Endothelial cell of umbilical vein (primary cell): ENCODE data around the gene TMEM270. TPM values are rescaled to one million over a fixed set of nuclear protein-coding genes. Genes with fewer than 3 reads are reported as not detected.

Experiments used
- BruUV-seq: library from RNA; stranded (reverse); fragments of 400-500 nt; replicated peaks from 2 replicates; lab custom pipeline; 2021; lab: Mats Ljungman, UMichigan
- CTCF ChIA-PET: fragments of 300-600, 350-600 bp; sonication (Branson Sonifier 250); formaldehyde crosslinking; loops from one replicate; lab custom pipeline; 2021; ENCODE audit warnings: antibody characterized with exemption, inconsistent platforms; lab: Charles Lee
- POLR2A ChIA-PET: fragments of 300-600, 350-600 bp; sonication (Branson Sonifier 250); formaldehyde crosslinking; loops from one replicate; lab custom pipeline; 2021; ENCODE audit warnings: antibody characterized with exemption, inconsistent platforms; lab: Charles Lee
- DNase-seq: peaks from one replicate; pipeline ENCODE4 v3.0.0-alpha.2; 2011; ENCODE audit warnings: low read depth, low spot score
- FAIRE-seq: peaks from 2 replicates; lab custom pipeline; 2011; peaks lifted over from hg19 to GRCh38; lab: Jason Lieb, UNC
- H2AFZ ChIP-seq: 2 replicates; pipeline ENCODE4 v1.6.0; 2012; ENCODE audit warnings: low read depth, low read length, control low read depth, inconsistent platforms
- H3K27ac ChIP-seq: 2 replicates; pipeline ENCODE4 v1.5.1; 2011; ENCODE audit warnings: low read depth, mild to moderate bottlenecking, control low read depth, low read length, moderate library complexity; ENCODE audit not compliant: insufficient read depth
- H3K27me3 ChIP-seq, 2 experiments: 2 replicates each; pipeline versions ENCODE4 v1.6.0 to v1.6.1; 2011; ENCODE audit warnings: low read length in 2 of 2, mixed read lengths in 1 of 2; ENCODE audit not compliant: control insufficient read depth in 2 of 2, insufficient read depth in 2 of 2
- H3K36me3 ChIP-seq, 2 experiments: 2 replicates in 1 of 2; 3 replicates in 1 of 2; pipeline ENCODE4 v1.5.1; 2011; ENCODE audit warnings: low read length in 2 of 2, mild to moderate bottlenecking in 1 of 2, moderate library complexity in 1 of 2; ENCODE audit not compliant: control insufficient read depth in 2 of 2, insufficient read depth in 2 of 2; ENCODE audit errors: extremely low read depth in 1 of 2
- H3K4me1 ChIP-seq: 3 replicates; pipeline ENCODE4 v1.5.1; 2011; ENCODE audit warnings: mild to moderate bottlenecking, low read length; ENCODE audit not compliant: control insufficient read depth, insufficient read depth; ENCODE audit errors: extremely low read depth
- H3K4me2 ChIP-seq: 2 replicates; pipeline ENCODE4 v1.6.1; 2011; ENCODE audit warnings: low read length, control low read depth, mixed read lengths; ENCODE audit not compliant: insufficient read depth
- H3K4me3 ChIP-seq, 3 experiments: fragments of 200-600 bp in 1 of 3; sonication (generic), shearing (Covaris generic) in 1 of 3; replicated peaks in 1 of 3; 2 replicates each; pipeline ENCODE4 v1.5.1; 2011 to 2016; ENCODE audit warnings: control low read depth in 3 of 3, low read length in 3 of 3, mild to moderate bottlenecking in 2 of 3, inconsistent platforms in 1 of 3, low read depth in 1 of 3, moderate library complexity in 1 of 3; ENCODE audit not compliant: insufficient read depth in 1 of 3
- H3K79me2 ChIP-seq: 2 replicates; pipeline ENCODE4 v1.6.0; 2012; ENCODE audit warnings: low read length, inconsistent platforms; ENCODE audit not compliant: control insufficient read depth, insufficient read depth
- H3K9ac ChIP-seq: replicated peaks from 2 replicates; pipeline ENCODE3; 2011; ENCODE audit warnings: low read length, control low read depth; ENCODE audit not compliant: insufficient read depth; ENCODE audit errors: extremely low read depth
- H3K9me1 ChIP-seq: replicated peaks from 3 replicates; pipeline ENCODE4 v1.6.0; 2011; ENCODE audit warnings: mild to moderate bottlenecking, low read length; ENCODE audit not compliant: control insufficient read depth, insufficient read depth; ENCODE audit errors: extremely low read depth
- H3K9me3 ChIP-seq: replicated peaks from 2 replicates; pipeline ENCODE4 v1.5.1; 2012; ENCODE audit warnings: low read length, inconsistent platforms; ENCODE audit not compliant: control insufficient read depth, insufficient read depth
- H4K20me1 ChIP-seq: replicated peaks from 2 replicates; pipeline ENCODE3; 2011; ENCODE audit warnings: mild to moderate bottlenecking, low read length; ENCODE audit not compliant: control insufficient read depth, insufficient read depth; ENCODE audit errors: extremely low read depth
- CTCF ChIP-seq, 2 donors: IDR thresholded peaks; 1 replicate in 1 of 2; 2 replicates in 1 of 2; pipeline ENCODE4 v1.5.1; 2011; ENCODE audit warnings: low read length in 2 of 2, mild to moderate bottlenecking in 2 of 2, moderate library complexity in 2 of 2, control low read depth in 1 of 2, inconsistent platforms in 1 of 2, low read depth in 1 of 2; ENCODE audit not compliant: insufficient read depth in 1 of 2; ENCODE audit errors: extremely low read depth in 1 of 2
- EZH2 ChIP-seq: IDR thresholded peaks from 2 replicates; pipeline ENCODE4 v1.6.1; 2012; ENCODE audit warnings: borderline replicate concordance, low read depth, mild to moderate bottlenecking, moderate library complexity, low read length, inconsistent platforms; ENCODE audit not compliant: severe bottlenecking
- FOS ChIP-seq: IDR thresholded peaks from 2 replicates; pipeline ENCODE4 v1.6.1; 2011; ENCODE audit warnings: mild to moderate bottlenecking, low read length, moderate library complexity, borderline replicate concordance; ENCODE audit not compliant: insufficient read depth
- GATA2 ChIP-seq: IDR thresholded peaks from 2 replicates; pipeline ENCODE4 v1.7.0; 2011; ENCODE audit warnings: low read depth, mild to moderate bottlenecking, moderate library complexity, mixed read lengths, low read length; ENCODE audit not compliant: insufficient read length, insufficient read depth
- JUN ChIP-seq: IDR thresholded peaks from 2 replicates; pipeline ENCODE4 v1.6.1; 2011; ENCODE audit warnings: borderline replicate concordance, low read depth; ENCODE audit not compliant: insufficient read length, insufficient read depth
- MAX ChIP-seq: IDR thresholded peaks from 2 replicates; pipeline ENCODE4 v1.6.1; 2011; ENCODE audit not compliant: insufficient read depth, insufficient read length
- MYC ChIP-seq: IDR thresholded peaks from one replicate; pipeline ENCODE4 v1.6.1; 2011; ENCODE audit warnings: mild to moderate bottlenecking, low read depth, low read length
- POLR2A ChIP-seq: IDR thresholded peaks from 2 replicates; pipeline ENCODE4 v1.6.1; 2012; ENCODE audit warnings: low read depth, mild to moderate bottlenecking, control low read depth, low read length
- POLR2AphosphoS5 ChIP-seq: IDR thresholded peaks from 2 replicates; pipeline ENCODE4 v1.6.1; 2012; ENCODE audit warnings: low read depth, mild to moderate bottlenecking, control low read depth, low read length, moderate library complexity; ENCODE audit not compliant: insufficient read depth
- dilution Hi-C: fragments of 300-500 bp; cut with MboI; formaldehyde crosslinking; loops from one replicate; pipeline ENCODE4 v1.15.0; 2019; ENCODE audit warnings: low sequenced_read_pairs; ENCODE audit not compliant: extremely low pct_ligation_motif_present
- intact Hi-C: fragments of 100-400 bp; cut with micrococcal nuclease; formaldehyde crosslinking; loops from one replicate; pipeline ENCODE4 v1.10.0; 2022
- polyA plus RNA-seq, 4 experiments: library from polyadenylated mRNA; depleted of rRNA in 3 of 4; stranded (reverse) in 3 of 4; unstranded in 1 of 4; fragments of >200 nt; gene quantifications; 2 replicates each; pipeline versions ENCODE4 v1.2.1 to v1.2.3, GENCODE V29; 2011 to 2012; ENCODE audit warnings: missing spikeins in 1 of 4
- total RNA-seq: library from RNA; stranded (reverse); gene quantifications from 2 replicates; pipeline ENCODE4 v1.2.3, GENCODE V29; 2021

The TMEM270 gene
- total and polyA plus RNA-seq, 2 donors (not counting 3 experiments of a cell fraction or from before 2014, with no cell fraction given): not detected

GRCh38 chr7:73904219-73905137 is 43.5 kb downstream of the TMEM270 start:
- H2AFZ ChIP-seq: no peak overlapping the region
- H3K4me2 ChIP-seq: no peak overlapping the region
- POLR2A ChIA-PET: no interaction called here
- dilution Hi-C loops: no loop called here
- no peaks in the 10 kb centered on the region for H3K4me1 ChIP-seq
- no peaks in the 10 kb centered on the region for H3K9me1 ChIP-seq
- no peaks in the 10 kb centered on the region for H4K20me1 ChIP-seq
- CTCF ChIA-PET: interaction anchor here (1.2 kb wide), 1 partner anchor 122 kb away, joined by 3 read pairs; no protein-coding TSS in a partner anchor
- H3K27ac ChIP-seq: no peak overlapping the region
- TF ChIP-seq GATA2 (no peak), POLR2AphosphoS5 (no peak), CTCF (IDR thresholded peaks at IDR 0.05; ENCODE audit: extremely low read depth in 1 of 2, insufficient read depth in 1 of 2, low read depth in 1 of 2, low read length in 2 of 2) (no peak), POLR2A (no peak), JUN (no peak), MYC (no peak), FOS (no peak), EZH2 (no peak), MAX (no peak)
- DNase-seq (no peak), FAIRE-seq (no peak)
- intact Hi-C loops: no loop called here
- BruUV-seq: no TSS peak
- no peaks in the 10 kb centered on the region for H3K79me2 ChIP-seq
- no peak overlapping the region for H3K9ac ChIP-seq
- H3K4me3 ChIP-seq: no peak overlapping the region
- H3K36me3 ChIP-seq: no peaks in the 10 kb centered on the region
- no peaks in the 10 kb centered on the region for H3K27me3 ChIP-seq
- no peaks in the 10 kb centered on the region for H3K9me3 ChIP-seq
